NCI-H2227 (cell line): ENCODE data around the gene ZSWIM2.
A peak's percentile ranks its signal among the peaks of the same experiment; 100 is the strongest.
"Not testable (repeated sequence)": the region's sequence is repeated elsewhere in the genome, so short reads cannot be mapped to it uniquely, and the experiment has no call there.

ENCODE experiments used
- DNase-seq: peaks from one replicate; lab custom pipeline; 2025; ENCODE audit not compliant: unreplicated experiment; lab: John Stamatoyannopoulos, UW

Gene ZSWIM2, protein sequence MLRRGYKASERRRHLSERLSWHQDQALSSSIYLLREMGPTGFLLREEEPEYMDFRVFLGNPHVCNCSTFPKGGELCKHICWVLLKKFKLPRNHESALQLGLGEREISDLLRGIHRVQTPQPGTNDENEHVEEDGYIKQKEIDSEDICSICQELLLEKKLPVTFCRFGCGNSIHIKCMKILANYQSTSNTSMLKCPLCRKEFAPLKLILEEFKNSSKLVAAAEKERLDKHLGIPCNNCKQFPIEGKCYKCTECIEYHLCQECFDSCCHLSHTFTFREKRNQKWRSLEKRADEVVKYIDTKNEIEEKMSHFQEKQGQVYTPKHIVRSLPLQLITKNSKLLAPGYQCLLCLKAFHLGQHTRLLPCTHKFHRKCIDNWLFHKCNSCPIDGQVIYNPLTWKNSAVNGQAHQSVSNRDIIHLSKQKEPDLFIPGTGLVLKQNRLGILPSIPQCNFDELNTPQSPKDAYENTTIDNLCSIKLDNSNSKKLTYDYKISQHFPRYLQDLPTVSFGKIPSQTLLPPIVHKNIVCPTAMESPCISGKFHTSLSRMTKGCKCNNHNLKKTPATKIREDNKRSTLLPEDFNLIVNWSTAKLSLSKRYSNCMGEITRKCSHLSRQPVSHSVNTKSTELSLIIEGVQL

DNA sequence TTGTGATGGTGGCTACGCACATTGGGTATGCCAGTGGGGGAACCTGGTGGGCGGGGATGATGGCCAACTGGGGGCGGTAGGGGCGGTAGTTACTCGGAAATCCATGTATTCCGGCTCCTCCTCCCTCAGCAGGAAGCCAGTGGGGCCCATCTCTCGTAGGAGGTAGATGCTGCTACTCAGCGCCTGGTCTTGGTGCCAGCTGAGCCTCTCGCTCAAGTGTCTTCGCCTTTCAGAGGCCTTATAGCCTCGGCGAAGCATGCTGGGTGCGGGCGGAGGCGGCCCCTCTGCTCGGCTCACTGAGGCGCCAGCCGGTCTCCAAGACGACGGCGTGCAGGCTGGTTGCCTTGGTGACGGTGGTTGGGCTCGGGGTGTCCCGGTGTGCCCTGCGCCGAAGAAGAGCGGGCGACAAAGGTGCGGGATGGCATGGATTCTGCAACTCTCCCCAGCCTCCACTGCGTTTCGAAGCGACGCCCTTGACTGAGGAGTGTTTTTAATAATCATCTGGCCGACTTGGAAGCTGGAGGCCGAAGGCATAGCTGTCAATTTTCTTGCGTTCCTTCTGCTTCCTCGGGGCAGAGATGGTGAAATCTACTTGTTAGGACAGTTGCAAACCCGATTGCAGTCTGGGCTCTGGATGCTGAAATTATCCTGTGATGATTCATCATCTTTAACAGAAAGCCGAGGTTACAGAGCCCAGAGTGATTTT is at the start of gene ZSWIM2:
Gene ZSWIM2, minus strand, starts transcription at position 298 of the 706 bp plus-strand sequence. Its CDS starts 40 bp downstream, at position 258.
- peak; percentile 98 for DNase-seq

DNA sequence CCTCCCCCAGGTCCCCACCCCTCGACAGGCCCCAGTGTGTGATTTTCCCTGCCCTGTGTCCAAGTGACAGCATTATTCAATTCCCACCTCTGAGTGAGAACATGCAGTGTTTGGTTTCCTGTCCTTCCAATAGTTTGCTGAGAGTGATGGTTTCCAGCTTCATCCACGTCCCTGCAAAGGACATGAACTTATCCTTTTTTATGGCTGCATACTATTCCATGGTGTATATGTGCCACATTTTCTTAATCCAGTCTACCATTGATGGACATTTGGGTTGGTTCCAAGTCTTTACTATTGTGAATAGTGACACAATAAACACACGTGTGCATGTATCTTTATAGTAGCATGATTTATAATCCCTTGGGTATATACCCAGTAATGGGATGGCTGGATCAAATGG is 47.2 kb upstream of the ZSWIM2 start:
- not testable (repeated sequence) for DNase-seq

DNA sequence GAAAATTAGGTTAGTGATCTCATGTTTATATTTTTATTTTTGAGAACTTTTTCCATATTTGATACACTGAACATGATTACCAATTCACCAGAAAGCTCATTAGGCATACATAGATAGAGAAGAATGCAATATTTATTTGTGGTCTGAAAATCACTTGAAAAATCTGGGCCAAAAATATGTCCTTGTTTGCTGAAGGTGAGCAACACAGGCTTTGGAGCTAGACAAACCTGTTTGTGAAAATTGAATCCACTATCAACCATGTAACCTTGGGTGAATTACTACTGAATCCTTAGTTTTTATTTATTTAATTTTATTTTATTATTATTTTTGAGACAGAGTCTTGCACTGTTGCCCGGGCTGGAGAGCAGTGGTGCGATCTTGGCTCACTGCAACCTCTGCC is 46.5 kb upstream of the ZSWIM2 start:
- DNase-seq: no peak

DNA sequence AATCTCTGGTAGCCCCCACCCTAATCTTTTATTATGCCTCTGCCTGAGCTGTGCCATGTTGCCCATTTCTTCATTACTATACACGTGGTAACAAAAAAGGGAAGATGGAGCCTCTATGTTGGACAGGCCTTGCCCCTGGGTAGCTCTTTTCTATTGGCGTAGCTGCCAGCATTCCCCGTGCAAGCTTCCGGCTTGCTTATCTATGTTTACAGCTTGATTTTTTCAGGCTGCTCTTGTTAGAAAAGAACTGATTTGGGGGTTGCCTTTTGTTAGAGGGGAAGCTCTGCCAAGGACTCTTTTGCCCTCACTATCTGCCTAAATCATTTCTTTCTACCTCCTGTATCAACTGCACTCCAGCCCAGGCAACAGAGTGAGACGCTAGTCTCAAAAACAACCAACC is 45.5 kb upstream of the ZSWIM2 start:
- no peak for DNase-seq

DNA sequence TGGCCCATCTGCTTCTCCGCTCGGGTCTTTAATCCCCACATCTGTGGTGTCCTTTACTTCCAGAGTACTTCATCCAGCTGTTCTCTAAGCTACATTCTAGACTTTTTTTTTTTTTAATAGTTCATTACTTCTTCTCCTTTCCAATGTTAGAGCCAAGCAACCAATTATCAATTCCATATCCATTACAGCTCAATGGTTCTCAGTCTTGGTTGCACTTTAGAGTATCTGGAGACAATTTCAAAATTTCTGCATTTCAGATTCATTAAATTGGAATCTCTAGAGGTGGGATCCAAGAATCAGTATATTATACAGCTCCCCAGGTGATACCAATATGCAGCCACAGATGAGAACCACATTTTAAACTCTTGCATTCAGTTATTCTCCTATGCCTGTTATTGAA is 43.9 kb upstream of the ZSWIM2 start:
- no peak for DNase-seq

DNA sequence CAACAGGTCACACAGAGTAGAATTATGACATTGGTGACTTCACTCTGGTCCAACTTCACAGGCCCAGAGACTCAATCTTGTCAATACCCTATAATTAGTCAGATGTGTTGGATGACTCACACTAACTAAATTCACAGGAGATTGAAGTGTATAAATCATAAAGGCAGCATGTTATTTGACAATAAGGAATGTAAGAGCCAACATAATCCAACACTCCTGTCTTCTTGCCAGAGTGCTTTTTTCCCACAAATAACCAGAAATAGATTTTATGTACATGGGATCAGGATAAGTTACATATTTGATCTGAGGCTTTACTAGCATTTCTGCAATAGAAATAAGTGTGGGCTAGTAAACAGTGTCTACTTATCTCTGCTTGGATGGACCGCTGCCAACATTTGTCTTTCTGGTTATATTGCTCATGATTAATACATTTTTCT is 42.2 kb upstream of the ZSWIM2 start:
- DNase-seq: peak; percentile 48

DNA sequence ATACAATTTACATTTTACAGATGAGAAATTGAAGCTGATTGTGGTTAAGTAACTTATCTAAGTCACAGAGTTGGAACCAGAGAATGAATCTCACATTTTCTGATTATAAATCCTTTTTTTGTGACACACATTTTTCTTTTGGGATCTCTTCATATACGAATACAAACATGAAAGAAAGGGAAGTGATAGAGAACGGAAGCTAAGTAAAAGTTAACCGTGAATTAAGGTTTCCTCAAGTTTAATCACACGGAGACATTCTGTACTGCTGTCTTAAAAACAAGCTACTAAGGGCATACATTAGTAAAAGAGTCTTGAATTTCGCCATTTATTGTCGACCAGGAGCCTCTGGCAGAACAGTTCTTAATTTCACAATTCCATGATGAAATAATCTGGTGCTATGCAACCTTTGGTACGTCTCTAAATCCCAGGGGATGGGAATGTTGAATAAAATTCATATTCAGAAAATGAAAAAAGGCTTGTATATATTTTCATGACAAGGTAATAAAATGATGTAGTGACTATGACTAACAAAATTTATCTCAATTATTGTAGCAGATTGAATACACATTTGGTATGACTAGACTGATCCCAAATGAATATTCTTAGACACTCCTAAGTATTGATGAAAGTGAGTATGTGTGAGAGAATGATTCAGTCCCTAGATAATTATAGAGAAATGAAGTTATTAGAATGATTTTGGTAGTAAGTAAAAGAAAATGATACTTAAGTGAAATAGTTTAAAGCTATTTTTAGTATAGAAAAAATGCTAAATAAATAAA is 40.3 kb upstream of the ZSWIM2 start:
- DNase-seq: no peak

DNA sequence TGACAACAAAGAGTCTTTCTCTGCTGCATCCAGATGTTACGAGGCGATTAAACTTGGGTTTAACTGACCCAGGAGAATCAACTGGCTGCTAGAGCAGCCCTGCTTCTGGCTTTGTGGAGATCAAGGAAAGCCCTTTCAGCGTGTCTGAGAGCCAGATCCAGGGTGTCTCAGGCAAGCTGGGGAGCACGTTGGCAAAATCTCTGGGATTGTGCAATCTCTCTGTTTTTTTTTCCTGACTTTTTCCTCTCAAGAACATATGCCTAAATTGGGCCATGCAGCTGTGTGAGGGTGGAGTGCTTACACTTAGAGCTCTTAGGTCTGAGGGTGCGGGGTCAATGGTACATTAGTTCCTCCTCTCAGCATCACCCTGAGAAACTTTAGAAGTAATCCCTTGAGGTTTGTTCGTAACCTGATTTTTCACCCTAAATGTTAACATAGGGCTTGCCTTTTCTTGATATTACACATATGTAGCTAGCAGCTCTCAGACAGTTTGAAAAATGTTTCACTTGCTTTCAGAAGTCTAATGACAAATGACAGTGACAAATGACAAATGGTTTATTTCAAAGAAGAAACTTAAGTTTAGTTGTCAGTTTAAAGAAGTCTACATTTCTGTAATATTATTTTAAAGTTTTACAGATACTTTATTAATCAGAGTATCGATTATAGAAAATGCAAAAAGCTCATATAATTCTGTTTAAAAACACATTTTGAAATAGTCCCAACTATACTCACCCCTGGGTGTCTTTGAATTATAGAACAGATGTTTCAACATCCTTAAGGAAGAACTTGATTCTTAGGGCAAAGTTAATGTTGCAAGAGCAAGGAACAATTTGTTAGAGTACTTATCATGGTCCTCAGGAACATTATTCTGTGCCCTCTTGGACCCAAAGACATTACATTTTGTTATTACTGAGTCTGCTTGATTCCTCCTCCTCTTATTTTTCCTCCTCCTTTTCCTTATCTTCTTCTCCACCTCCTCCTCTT is 38.4 kb upstream of the ZSWIM2 start:
- DNase-seq: no peak

DNA sequence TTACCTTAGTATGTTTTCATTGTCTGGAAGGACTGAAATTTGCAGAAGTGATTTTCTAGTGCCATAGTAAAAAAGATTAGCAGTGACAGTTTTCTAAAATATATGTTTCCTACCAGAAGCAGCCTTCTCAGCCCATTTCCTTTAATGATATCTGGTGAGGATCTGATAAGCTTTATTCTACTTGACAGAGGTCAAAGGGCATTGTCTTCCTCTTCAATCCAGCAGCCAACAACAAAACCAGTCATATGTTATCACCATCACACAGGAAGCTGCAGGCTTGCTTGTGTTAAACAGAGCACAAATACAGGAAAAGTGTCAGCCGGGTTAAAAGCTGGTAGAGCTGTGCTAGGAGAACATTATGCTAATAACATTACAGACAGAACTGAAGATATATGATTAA is 35.6 kb upstream of the ZSWIM2 start:
- DNase-seq: peak; percentile 48

DNA sequence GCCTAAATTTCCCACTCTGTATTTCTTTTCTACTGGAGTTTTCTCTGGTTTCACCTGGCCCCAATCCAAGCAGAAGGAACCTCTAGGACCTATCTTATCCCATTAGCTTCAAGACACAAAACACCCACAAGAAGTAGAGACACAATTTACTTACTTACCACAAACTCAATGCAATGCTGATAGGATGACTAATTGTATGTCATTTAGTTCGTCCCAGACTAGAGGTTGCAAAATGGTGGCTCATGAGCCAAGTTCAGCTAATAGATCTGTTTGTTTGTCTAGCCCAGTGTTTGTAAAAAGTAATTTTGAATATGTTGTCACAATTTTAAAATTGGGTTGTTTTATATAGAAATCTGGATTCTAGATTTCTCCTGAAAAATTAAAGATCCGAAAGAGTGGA is 34.7 kb upstream of the ZSWIM2 start:
- DNase-seq: no peak

DNA sequence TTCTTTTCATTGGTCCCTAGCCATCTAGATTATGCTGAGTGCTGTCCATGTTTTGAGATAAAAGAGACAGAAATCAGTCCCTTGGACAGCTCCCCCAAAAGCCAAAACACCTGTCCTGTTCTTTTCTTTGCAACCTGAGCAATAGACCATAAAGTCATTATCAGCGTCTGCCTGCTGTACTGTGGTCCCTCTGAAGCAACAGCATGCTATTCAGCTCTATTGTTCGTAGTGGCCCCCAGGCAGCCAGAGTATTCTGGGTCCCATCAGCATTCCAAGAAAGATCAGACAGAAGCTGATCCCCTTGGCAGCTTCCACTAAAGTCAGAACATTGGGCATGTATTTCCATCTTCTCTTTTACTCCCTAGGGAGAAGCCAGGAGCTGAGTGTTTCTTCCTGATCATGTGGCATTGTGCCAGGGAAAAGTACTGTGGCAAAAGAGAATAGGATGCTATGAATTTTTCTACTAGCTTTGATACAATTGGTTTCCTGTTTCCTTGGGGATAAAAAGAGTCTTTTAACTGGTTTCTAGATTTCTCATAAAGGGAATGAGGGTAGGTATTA is 33.6 kb upstream of the ZSWIM2 start:
- no peak for DNase-seq

DNA sequence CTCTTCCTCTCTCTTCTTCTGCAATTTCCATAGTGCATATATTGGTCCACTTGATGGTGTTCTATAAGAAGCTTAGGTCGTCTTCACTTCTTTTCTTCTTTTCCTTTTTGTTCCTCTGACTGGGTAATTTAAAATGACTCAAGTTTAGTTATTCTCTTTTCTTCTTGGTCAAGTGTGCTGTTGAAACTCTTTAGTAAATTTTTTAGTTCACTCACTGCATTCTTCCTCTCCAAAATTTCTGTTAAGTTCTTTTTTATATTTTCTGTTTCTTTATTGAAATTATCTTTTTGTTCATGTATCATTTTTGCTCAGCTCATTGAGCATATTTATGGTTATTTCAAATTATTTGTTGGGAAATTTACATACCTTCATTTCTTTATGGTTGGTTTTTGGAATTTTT is 32.7 kb upstream of the ZSWIM2 start:
- DNase-seq: no peak

DNA sequence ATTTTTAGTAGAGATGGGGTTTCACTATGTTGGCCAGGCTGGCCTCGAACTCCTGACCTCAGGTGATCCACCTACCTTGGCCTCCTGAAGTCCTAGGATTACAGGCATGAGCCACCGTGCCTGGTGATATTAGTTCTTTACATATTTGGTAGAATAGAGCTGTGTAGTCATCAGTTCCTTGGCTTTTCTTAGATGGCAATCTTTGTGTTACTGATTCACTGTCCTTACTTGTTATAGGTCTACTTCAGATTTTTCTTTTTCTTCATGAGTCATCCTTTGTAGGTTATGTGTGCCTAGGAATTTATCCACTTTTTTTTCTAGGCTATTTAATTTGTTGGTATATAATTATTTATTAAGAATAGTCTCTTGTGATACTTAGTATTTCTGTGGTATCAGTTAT is 30.3 kb upstream of the ZSWIM2 start:
- no peak for DNase-seq

DNA sequence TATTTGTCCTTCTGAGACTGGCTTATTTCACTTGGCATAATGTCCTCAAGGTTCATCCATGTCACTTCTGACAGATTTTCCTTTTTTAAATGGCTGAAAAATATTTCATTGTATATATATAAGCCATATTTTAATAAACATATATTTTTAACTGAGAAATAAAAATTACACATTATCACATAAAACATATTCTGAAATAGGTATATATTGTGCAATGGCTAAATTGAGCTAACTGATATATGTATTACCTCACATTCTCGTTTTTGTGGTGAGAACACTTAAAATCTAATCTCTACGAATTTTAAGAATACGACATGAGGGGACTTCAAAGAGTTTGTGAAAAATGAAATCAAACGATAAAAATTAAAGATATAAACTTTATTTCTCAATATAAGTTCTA is 25.7 kb upstream of the ZSWIM2 start:
- DNase-seq: no peak

DNA sequence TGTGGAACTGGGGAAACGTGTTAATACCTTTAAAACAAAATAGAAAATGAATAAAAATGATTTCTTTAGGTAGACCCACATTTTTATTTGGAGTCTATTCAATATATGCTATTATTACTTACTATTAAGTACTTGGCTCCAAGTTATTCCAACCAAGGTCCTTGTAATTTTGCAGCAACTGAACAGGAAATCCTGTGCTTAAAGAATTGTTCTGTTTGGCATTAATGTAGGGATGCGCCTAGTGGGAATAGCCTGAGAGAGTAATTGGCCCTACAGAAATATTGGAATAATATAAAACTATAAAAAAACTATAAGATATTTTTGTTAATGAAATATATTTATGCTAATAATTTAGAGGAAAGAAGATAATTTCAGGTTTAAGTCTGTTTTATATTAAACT is 22.9 kb upstream of the ZSWIM2 start:
- DNase-seq: no peak

DNA sequence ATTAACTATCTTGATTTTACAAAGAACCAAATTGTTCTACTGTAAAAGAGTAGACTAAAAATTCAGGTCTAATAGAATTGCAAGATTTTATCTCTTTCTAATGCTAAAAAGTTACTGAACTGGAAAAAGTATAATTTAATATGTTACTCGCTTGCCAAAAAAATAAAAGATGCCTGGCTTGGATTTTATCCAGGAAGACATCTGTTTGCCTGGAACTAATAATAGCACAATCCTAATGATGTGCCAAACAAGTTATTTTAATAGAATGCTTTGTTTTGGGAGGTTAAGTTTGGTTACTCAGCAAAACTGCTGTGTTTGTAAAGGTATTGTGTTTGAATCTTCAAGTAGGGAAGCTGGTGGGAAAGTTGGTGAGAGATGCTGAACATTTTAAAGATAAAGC is 19.4 kb upstream of the ZSWIM2 start:
- DNase-seq: no peak

DNA sequence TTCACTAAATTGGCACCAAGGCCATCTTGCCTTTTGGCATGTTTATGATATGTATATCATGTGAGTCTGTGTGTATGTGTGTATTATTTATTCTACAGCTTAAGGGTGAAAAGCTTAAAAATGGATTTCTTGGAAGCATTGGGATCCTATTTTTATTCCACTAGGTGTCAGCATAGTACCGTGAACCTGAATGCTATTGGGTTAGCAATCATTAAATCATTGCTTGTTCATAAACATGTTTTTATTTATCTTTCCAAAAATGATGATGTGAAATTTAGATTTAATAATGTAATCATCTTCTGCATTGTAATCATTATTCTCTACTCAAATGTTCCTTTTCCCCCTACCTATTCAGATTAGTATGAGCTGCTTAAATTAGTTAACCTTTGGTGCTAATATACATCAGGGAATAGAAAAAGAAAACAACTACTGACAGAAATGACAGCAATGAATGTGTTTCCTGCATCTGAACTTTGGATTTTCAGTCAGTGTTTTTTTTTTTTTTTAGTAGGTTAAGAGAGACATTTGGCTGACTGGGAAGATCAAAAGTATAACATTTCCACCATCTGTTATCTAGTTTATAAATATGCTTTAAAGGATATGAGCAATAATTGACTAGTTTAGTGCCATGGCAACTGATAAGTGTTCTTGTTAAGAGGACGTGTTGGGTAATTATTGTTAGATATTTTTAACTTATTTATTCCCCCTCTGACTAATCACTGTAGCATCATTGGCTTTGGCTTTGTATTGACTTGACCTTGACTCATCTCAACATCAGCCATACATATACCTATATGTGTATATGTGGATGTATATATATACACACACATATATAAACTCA is 14.1 kb upstream of the ZSWIM2 start:
- peak; percentile 66 for DNase-seq

DNA sequence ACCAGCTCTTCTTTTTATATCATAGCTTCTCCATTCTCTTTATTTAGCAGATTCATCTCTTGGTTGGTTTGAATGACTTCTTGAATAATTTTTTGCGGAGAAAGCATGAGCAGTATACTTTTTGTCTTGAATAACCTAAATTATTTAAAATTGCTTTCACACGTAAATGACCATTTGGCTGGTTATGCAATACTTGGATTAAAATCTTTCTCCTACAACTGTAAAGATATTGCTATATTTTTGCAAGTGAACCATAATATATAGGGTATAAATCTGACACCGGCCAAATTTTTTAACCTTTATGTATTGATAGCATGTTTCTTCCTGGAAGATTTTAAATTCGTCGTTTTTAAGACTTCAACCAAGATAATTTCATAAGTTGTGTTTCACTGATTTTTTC is 6.2 kb upstream of the ZSWIM2 start:
- no peak for DNase-seq

DNA sequence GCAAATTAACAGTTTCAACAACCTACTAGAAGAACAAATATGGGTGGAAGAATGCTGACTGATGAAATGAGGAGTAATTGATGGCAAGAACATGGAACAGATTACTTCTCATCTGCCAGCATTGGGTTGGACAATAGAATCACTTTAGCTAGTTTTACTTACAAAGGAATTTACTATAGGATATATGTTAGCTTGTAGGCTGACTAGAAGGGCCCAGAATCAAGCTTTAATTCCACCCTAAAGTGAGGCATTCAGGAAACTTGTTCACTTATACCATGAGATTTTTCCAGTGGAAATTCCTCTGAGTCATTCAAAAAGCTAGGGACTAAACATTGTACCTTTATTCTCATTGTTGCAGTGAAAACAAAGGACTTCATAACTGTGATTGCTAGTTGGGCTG is 5.0 kb upstream of the ZSWIM2 start:
- no peak for DNase-seq
